HG03045 (cell line): ENCODE data around the gene ATRIP.
"Not testable (repeated sequence)": the region's sequence is repeated elsewhere in the genome, so short reads cannot be mapped to it uniquely, and the experiment has no call there.

Source experiments
- ATAC-seq: cut with Tn5 transposase; IDR thresholded peaks from one replicate; pipeline ENCODE4 v1.9.1; 2021; ENCODE audit warnings: mild to moderate bottlenecking, moderate library complexity; ENCODE audit not compliant: unreplicated experiment

Gene ATRIP

DNA sequence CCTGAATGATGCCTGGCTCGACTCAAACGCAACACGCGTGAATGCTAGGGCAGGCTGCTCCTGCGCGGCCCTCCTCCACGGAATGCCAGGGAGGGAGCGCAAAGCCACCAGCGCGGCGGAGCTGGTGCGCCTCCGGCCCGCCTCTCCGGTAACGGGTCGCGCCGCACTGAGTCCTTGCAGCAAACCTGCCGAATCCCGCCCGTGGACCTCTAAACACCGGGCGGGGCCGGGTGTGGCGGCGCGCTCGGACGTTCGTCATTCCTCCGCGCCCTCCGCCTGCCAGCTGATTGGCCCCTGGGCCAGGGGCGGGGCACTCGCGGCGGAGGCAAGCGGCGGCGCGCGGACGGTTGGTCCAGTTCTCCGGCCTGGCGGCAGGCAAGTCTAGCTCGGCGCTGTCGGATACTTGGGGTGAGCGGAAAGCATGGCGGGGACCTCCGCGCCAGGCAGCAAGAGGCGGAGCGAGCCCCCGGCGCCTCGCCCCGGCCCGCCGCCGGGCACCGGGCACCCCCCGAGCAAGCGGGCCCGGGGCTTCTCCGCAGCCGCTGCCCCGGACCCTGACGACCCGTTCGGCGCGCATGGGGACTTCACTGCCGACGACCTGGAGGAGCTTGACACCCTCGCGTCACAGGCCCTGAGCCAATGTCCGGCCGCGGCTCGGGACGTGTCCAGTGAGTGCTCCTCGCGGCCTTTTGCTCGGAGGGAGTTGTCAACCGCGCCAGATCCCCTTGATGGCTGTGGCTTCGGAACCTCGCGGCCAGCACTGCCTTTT is at the start of gene ATRIP:
Gene ATRIP (plus strand): TSS at position 313 of the 769 bp plus-strand sequence. CDS start 109 bp downstream, at position 422.
- peak; percentile 94 for ATAC-seq

DNA sequence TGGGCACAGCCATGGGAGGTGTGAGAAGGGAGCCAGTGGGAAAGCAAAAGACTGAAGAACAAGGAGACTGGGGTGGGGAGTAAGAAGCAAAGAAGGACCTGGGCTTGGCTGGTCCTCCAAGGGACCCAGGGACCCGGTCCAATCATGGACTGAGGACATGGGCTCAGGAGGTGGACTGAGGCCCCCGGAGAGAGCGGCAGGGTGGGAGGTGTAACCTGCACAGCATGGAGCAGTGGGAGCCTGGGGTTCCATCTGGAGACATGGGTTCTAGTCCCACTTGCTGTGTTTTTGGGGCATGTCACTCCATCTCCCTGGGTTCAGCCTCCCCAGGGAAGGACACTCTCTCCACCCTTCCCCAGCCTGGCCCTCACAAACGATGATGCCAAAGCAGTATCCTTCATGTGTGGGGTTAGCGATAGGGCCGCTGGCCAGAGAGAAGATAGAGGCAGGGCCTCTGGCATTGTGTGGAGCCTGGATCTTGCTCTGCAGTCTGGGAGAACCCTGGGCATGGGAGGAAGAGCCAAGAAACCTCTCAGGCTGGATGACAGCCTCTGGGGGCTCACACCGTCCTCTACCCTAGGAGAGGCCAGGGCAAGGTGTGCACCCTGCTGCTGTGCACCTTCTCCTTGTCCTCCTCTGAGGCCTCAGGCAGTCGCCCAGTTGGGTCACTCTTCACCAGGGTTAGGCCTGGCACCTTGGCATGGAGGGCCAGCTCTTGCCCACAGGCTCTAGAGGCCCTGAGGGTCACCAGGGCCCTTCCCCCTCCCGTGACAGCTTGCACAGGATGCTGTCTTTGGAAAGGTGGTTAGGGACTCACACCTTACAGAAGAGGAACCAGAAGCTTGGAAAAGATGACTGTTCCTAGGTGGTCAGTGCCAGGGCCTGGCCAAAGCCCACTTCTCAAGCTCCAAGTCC is 48.5 kb upstream of the ATRIP start:
- no peak for ATAC-seq

DNA sequence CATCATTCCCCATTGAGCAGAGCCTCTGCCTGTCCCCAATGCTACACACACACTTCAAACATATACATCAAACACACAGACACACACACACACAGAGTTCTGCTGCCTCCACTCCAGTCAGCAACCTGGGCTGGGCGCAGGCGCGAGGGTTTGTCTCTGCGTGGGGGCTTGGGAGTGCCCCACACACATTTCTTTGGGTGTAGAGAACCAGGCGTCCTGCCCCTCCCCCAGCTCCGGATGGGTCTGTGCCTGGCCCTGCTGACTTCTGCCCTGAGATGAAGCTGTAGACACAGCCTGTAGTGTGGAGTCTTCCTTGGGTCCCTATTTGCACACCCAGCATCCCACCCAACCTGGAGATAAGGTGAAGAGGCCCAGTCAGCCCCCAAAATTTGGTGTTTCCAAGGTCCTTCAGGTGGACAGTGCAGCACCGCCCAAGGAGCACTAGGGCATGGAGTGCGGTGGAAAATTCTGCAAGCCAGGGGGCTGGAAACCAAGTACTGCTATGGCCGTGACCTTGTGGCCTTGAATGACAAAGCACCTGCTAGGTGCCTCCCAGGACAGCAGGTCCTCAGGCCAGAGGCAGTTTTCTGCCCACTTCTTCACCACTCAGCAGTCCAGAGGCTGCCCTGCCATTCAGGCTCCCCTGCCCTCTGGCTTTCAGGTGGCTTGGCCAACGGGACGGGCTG is 47.7 kb upstream of the ATRIP start:
- ATAC-seq = no peak

DNA sequence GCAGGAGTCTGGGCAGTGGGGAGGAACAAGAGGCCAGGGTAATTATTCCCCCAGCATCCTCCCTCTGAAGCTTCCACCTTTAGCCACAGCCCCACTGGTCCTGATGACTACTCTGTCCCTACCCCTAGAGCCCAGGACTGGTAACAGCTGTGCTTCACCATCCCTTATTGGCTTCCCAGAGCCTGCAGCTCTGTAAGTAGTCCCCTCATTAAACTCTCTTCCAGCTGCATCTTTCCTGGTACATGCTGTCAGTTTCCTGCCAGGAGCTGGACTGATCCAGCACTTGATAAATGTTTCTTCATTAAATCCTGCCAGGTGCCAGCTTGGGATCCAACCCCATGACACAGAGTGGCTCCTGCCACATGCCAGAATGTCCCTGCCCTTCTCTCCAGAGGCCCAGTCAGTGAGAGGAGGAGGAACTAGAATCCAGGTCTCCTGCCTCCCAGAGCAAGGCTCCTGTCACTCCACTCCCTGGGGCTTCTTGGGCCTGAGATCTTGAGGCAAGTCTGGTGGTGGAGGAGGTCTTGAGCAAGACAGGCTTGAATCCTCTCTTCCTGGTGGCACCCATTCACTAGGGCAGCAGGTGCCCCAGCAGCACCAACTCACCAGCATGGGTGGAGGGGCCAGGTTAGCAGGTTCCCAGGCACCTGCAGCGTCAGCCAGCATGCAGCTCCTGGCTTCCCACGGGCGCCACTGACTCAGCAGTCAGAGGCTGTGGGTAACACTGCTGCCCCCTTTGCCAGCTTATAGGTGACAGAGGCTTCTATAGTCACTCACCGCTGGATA is 47.0 kb upstream of the ATRIP start:
- ATAC-seq = no peak

DNA sequence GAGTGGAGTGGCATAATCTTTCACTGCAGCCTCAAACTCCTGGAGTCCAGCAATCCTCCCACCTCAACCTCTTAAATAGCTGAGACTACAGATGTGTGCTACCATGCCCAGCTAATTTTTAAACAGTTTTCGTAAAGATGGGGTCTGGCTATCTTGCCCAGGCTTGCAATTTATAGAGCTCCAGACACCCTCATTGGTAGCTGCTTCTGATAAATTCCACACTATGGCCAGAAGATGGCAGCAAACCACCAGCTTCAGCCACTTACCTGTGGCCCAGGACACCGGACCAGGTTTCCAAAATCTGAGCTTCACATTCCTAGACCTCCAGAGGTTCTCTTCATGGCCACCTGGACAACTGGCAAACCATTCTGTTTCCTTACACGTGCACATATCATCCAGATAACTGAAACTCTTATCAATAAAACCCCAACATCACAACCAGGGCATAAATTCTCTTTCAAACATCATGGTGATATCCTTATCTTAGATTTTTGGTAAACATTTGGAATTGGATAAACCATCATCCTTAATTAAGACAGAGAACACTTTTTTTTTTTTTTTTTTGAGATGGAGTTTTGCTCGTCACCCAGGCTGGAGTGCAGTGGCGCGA is 45.6 kb upstream of the ATRIP start:
- no peak for ATAC-seq

DNA sequence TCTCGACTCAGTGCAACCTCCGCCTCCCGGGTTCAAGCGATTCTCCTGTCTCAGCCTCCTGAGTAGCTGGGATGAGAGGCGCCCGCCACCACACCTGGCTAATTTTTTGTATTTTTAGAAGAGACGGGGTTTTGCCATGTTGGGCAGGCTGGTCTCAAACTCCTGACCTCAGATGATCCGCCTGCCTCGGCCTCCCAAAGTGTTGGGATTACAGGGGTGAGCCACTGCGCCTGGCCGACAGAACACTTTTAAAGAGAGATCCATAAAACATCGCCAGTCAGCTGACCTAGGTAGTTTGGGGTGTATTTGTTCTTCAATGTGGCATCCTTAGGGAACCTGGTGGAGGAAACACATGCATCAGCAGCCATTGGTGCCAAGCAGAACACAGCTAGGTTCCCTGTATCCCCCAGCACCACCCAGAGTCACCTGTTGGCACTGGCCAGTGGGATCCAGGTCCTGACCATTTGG is 45.1 kb upstream of the ATRIP start:
- ATAC-seq = not testable (repeated sequence)

DNA sequence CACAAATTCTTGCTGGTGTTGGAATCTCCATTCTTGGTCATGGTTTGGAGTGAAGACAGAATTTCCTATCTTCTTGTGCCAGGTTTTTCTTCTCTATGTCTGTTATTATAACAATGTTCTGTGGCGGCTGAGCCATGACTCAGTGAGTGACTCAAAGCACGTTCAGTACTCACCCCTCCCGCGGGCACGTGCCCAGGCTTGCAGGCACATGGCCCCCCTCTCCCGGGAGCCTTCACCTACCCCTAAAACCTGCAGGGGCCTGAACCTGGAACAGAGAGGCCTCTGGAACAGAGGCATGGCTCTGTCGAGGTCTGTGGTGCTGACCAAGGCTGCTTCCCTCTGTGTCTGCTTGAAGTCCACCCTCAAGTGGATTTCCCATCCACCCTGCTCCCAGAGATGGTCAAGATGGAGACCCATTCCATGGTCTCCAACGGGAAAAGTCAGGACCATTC is 44.2 kb upstream of the ATRIP start:
- ATAC-seq = no peak

DNA sequence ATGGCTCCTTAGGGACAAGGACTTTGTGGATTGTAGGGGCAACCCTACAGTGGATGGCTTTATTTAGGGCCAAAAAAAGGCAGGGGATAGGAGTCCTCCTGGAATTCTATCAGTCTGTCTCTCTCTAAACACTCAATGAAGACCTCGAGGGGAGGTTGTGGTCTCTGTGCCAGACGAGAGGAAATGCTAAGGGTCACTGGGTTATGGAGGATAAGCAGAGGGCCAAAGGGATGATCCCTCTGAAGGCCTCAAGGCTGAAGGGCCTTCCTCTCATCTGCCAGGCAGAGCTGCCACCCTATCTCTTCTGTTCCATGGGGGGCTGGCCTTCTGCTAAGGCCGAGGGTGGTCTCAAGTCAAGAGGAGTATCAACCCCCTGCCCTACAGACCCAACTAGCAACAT is 43.6 kb upstream of the ATRIP start:
- no peak for ATAC-seq

DNA sequence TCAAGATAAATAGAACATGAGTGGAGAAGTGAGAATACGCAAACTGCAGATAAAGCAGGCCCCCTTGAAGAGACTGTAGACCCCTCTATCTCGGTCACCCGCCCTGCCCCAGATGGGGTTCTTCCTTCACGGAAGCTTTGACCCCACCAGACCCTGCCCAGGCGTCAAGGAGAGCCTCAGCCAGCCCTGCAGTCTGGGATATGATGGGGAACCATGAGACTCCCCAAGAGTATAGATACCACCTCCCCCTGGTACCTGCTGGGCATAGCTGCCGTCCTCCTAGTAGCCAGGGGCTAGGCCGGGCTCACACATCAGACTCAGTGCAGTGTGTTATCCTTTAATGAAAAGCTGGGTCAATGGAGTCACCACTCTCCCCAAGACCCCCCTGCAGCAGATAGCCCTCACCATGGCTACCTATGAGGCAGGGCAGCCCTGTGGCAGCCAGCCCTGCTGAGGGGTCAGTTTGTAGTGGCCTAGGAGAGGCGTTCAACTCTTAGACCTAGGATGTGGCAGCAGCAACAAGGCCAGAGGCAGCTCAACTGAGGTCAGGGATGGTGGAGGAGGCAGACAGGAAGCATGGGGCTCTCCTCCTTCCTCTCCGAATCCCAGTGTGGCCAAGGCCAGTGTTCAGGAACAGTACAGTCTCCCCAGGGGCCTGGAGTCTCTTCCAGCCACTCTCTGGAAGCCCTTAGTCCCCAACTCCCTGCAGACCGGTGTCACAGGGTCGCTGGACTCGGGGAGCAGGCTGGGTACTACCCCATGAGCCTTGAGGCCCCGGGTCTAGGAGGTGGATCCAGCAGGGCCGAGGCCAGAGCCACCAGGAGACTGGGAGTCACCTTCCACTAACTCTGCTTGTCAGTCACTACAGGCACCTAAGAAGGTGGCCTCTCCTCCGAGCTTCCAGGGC is 42.8 kb upstream of the ATRIP start:
- no peak for ATAC-seq

DNA sequence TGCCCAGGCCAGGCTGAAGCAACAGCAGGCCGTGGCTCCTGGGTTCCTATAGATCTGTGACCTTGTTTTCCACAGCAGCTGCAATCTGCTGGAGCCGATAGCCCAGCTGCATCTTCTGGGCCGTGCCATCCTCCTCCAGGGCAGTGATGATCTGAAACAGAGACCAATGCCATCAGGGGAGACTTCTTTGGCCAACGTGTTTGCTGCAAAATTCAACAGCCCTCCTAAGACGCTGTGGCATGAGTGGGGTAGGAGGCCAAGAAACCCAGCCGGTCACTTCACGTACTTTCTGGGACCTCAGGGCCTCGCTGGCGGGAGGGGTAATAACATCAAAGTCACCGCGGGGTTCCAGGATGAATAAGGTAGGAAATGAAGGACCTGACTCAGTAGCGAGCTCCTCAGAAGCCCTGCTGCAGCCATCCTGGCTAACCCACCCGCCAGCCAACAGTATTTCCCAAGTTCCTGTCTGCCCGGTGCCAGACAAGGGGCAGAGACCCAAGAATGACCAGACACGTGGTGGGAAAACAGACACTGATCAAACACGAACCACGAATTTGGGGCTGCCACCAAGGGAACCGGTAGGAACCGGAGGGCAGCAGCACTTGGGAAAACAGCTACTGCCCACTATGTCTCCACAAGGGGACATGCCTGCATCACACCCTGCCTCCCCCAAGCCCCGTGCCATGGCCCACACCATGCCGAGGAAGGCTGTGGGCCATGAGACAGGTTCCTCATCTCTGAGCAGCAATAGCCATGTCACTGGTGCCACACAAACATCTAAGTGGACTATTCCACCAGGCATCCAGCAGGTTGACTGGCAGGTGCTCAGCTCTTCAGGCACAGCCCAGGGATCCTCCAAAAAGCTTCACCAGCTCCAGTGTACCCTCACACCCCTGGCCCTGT is 41.8 kb upstream of the ATRIP start:
- no peak for ATAC-seq

DNA sequence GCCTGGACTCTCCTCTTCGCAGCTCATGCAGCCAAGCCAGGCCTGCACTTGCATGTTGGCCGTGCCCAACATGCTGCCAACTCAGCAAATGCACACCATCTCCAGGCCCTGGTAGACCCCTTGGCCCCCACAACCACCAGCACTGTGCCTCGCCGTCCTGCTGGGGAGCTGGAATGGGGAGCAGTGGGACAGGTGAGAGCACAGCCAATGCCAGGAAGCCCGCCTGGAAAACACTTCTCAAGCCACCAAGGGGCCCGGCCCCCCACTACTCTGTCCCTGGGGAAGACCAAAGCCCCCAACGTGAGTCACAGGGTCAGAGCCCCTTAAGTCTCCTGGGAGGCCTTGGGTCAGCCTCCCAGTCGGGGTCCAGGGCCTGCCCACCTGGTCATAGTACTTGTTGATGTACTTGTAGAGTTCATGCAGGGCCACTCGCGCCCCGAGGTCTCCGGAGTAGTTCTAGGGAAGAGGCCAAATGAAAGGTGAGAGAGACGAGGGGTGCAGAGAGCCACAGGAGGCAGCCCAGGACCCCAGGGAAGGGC is 41.1 kb upstream of the ATRIP start:
- no peak for ATAC-seq

DNA sequence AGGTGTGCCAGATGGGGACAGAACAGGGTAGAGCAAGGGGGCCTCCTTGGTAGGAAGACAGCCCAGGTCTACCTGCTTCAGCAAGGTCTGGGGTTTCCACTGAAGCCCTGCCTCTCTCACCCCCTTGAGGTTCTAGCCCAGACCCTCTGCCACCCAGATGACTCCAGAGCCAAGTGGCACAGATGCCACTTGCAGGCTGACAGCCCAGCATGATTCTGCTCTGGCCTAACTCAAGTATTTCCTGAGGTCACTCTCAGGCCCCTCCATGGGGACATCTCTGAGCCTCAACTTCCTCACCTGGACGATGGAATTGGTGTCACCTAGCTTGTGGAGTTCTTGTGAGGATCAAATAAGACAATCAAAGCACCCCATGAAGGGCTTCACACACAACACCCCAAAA is 40.6 kb upstream of the ATRIP start:
- no peak for ATAC-seq

DNA sequence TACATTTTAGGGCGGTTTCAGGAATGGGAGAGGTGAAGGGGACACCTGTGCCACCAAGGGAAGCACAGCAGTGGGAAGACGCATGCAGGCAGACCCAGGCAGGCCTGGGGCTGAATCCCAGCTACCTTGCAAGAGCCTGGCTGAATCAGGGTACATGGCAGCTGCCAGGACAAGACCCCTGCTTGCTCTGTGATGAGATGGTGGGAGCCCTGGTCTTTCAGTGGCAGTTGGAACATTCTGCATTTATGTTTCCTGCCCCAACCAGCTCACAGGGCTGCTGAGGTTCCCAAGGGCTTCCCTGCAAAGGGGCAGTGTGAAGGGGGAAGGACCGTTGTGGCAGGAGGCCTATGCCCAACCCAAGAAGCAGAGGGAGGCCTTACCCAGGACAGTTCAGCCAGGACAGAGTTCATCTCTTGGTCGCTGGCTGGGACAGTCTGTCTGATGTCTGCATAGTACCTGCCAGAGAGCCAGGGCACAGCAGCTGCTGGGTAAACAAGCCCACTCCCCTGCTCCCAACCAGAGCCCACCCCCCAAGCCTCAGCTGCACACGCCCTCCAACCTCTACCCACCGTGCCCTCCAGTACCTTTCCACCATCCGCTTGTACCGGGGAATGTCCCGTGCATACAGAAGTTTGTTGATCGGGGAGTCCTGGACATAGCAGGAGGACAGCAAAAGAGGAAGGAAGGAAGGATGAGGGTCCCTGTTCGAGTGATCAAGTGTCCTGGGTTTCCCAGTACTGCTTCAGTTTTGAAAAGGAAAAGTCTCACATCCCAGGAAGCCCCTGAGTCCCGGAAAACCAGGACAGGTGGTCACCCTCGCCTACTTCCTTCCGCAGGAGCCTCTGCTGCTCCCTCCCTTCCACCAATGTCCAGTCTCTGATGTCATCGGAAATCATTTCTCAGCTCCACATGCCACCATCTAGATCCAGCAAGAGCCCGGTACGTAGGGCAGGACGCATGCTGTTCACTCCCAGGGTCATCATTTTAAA is 39.8 kb upstream of the ATRIP start:
- no peak for ATAC-seq

DNA sequence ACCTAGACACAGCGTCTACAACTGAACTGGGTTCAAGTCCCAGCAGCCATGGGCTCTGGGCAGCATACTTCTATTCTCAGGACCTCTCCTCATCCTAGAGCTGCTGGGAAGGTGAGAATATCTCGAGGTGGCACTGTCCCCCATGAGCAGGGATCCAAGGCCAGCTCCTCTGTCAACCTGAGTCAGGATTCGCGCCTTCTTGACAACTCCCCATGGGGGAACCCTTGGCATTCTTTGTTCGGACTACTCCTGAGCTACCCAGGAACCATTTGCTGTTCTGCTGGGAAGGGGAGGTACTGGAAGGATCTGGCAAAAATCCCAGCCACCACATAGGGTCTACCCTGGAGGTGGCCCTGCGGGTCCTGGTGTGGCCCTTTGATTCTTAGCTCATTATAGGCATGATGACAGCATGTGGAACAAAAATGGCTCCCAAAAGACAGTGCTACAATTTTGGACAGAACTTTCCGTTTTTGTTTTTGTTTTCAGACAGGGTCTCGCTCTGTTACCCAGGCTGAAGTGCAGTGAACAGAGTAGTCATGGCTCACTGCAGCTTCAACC is 38.9 kb upstream of the ATRIP start:
- no peak for ATAC-seq

DNA sequence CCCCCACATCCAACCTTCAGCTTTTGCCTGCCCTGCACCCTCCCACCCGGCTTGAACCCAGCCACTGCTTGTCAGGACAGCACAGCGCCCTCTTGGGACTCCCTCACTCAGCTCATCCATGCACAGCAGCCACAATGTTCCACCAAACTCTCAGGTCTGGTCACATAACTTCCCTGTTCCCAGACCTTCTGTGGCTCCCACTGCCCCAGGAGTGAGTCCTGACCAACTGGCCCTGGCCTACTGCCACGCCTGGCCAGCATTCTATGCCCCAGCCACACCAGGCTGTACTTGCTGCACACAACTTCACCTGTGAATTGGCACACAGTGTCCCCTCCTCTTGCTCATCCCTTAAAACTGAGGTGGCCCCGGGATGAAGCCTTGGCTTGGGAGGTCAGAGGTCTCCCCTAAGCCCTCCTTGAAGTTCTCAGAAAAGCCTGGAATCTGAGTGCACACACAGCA is 37.7 kb upstream of the ATRIP start:
- no peak for ATAC-seq
